HG02973 (cell line): ENCODE results near the gene TNFRSF14.

Experiments
- ATAC-seq: cut with Tn5 transposase; IDR thresholded peaks from one replicate; pipeline ENCODE4 v1.9.1; 2021; ENCODE audit warnings: moderate library complexity; ENCODE audit not compliant: unreplicated experiment

Gene TNFRSF14

DNA sequence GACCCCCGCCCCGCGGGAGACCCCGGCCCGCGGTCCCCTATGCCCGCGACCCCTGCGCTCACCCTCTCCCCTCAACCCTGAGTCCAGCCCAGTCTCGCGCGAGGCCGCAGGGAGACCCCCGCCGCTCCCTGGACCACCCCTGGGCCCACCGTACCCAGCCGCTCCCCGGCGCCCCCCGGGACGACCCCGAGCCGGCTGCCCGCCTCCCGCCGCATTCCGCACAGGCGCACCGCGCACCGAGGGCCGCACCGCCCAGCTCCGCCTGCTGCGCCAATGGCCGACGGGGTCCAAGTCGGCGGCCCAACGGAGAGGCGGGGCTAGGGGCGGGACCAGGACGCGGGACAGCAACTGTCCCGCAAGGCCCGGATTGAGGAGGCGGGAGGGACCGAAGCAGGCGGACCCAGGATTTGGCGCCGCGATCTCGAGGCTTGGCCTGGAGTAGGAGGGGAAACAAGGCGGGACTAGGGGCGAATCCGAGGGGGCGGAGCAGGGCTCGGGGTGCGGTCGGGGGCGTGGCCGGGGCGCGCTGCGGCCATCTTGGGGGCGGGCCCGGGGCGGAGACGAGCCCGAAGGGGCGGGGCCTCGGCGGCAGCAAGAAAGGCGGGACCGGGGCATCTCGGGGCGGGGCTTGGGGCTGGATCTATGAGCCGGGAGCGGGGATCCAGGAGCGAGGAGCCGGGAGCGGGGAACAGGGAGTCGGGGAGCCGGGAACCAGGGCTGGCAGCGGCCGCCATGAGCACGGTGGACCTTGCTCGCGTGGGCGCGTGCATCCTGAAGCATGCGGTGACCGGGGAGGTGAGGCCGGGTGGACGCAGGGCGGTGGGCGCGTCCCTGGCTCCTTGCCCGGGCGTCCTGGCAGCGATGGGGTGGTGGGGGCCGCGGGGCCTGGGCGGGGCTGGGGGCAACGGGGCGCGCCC lies 30.2 kb downstream of the TNFRSF14 start, which contains the start of gene PRXL2B:
Gene PRXL2B (plus strand): TSS at position 624 of the 917 bp plus-strand sequence. CDS start 109 bp downstream, at position 733.
- peak; percentile 66 for ATAC-seq

DNA sequence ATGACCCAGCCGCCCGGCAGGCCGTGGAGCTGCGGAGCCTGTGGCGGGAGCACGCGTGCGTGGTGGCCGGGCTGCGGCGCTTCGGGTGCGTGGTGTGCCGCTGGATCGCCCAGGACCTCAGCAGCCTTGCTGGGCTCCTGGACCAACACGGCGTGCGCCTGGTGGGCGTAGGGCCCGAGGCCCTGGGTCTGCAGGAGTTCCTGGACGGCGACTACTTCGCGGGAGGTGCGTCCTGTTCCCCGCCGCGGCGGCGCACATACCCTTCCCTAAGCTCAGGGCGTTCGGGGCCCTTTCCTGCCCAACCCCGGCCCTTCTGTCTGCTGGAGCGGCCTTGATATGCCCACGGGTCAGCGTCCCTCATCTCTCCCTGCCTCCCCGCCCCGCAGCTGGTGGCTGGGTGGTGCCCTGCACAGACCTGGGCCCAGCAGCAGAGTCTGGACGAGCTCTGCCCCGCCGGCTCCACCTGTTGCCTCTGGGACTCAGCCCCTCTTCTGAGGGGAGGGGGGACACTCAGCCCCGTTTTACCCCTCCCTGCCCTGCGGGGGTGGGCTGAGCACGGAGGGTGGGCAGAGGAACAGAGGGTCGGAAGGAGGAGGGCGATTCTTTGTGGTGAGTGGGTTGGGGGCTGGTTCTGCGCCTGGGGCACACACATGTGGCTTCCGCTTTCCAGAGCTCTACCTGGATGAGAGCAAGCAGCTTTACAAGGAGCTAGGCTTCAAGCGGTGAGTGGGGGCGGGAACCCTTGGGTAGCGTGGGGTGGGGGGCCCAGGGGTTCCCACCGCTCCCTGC lies 31.1 kb downstream of the TNFRSF14 start:
- no peak for ATAC-seq

DNA sequence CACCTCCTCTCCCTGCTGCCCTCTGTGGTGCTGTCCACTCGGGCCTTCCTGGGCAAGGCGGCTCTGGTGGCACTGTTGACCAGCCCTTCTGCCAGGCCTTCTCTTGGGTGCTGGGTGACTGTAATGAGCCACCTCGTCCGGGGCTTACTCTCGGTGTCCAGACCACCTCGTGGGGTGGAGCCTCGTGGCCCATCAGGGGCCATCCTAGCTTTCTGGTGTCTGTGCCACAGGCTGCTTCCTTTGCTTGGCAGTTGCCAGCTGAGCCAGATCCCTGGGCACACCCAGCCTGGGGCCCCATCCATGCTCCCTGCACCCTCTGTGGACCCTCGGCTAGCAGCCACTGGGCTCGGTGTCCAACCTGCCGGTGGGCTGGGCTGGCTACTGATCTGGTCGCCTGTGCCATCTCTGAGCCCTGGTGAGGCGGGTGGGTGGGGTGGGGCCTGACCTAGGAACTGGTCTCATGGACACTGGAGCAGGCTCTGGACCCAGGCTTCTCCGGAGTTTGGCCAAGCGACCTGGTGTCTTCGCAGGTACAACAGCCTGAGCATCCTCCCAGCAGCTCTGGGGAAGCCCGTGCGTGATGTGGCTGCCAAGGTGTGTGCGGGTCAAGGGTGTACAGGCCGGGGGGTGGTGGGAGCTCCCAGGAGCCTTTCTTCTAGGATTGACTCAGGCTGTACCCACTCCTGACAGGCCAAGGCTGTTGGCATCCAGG lies 31.8 kb downstream of the TNFRSF14 start:
- ATAC-seq: no peak

DNA sequence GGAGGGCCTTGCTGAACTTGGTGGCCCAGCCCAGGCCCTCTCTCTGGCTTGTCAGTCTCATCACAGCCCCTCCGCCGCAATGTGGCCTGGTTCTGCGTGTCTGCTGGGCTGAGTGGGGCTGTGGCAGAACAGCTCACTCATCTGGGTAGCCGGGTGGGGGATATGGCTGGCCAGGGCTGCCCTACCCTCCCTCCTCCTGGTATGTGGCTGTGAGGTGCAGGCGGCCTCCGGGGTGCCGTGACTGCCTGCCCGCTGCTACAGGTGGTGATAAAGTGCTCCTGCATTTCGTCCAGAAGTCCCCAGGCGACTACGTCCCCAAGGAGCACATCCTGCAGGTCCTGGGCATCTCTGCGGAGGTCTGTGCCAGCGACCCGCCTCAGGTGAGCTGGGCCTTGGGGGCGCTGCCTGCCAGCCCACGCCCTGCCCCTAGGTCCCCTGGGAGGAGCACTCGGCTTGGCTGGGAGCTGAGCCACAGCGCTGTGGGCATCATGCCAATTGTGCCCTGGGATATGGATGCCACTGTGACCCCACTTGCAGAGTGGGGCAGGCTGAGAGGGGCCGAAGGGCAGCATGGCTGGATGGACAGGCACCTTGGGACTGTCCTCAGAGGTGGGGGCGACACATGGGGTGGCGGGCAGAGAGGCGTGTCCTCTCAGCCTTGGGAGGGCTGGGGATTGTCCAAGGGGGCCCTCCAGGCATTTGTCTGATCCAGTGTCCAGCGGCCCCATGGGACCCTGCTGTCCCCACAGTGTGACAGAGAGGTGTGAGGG lies 32.7 kb downstream of the TNFRSF14 start:
- no peak for ATAC-seq

DNA sequence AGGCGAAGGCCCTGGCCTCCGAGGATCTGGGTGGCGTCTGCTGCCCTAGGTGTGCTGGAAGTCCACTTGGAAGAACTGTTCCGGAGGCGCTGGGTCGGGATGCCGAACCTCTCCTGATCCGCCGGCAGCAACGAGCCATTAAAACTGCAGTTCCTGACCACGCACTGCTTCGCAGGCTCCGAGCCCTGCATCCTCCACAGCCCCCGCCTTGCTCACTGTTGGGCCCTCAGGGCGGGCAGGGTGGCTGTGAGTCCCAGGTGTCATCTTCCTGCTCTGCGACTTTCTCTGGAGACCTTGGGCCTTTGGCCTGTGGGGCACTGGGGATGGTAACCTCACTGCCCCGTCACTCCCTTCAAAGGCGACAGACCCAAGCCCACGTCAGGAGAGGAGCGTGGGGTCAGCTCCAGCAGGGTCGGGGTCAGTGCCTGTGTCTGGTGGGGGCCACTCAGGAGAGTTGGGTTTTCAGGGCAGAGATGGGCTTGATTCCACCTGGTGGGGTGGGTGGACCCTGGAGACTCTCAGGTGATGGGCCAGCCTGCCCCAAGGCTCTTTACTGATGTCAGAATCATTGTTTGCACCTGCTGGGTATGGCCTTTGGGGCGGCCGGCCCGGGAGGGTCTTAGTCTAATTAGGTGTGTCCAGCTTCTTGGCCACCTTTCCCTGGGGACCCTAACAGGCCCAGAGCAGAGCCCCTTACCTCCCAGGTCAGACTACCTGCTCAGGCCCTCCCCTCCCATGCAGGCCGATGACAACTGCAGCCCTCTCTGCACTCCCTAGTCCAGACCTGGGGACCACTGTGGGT lies 33.5 kb downstream of the TNFRSF14 start:
- ATAC-seq: no peak

DNA sequence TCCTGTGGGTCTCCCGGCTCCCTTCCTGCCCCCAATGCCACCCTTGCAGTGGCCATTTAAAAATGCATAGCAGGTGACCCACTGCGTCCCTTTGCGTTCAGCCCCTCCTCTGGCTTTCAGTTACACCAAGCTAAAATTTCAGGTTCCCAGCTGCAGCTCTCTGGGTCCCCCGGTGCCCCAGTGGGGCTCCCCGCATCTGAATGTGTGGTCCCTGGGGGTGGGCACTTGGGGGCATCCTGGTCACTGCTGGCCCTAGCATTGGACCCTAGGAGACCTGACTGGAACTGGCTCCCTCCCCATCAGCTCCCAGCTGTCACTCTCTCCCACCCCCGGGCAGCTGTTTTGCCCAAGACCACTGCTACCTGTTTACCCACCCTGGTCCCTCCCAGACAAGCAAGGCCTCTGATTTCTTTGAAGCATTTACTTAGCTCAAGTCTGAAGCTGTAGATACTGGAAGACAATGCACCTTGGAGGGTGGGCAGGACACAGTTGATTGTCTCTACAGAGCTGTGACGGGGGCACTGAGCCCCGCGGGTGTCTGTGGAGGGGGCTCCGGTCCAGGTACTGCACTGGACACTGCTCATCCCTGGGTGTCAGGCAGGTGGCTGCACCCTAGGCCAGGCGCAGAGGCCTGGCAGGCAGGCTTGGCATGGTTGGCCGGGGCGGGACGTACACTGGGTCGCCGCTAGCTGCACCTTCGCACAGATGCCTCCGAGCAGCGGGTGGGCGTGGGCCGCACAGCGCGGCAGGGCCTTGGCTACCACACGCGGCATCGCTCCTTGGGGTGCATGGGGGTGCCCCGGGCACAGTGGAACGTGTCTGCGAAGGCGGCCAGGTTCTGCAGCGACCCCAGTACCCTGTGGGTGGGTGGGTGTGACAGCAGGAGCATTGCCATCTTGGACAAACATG lies 34.3 kb downstream of the TNFRSF14 start:
- no peak for ATAC-seq

DNA sequence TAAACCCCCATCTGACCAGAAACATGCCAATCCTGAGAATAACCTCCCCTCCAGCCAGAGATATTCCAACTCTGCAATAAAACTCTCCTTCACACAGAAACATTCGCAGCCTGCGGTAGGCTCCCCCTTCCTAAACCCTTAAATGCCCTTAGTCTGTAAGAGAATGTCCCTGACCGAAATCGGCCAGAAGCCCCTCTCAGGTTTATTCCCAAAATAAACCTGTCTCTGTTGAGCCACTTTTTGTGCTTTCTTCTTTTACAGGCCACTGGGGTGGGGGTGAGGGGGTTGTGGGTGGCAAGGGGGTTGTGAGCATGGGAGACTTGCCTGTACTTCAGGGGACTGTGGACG lies 35.0 kb downstream of the TNFRSF14 start:
- no peak for ATAC-seq

DNA sequence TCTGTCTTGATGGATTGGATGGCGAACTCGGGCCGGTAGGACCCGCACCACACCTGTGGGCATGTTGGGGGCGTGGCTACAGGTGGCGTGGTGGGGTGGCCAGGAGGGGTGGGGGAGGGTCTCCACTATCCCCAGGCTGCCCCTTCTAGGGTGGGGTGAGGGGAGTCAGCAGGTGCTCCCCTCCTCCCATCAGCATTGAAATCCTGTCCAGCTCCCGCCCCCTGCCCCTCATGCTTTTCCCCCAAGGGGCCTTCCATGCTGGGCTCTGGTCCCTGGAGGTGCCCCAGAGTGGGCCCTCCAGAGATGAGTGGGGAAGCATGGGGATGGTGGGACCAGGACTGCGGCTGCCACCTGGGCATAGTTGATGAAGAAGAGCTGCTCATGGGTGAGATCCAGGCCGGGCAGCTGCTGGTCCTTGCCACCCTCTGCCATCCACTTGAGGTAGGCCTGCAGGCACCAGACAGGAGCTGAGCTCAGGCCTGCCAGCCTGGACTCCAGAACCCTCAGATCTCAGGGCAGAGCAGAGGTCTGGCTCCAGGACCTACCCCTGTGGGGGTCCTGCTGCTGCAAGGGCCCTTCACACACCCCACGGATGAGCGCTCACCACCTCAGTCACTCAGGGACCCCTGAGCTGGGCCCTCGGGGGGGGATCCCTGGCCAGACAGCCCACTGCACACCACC lies 35.5 kb downstream of the TNFRSF14 start:
- ATAC-seq: no peak

DNA sequence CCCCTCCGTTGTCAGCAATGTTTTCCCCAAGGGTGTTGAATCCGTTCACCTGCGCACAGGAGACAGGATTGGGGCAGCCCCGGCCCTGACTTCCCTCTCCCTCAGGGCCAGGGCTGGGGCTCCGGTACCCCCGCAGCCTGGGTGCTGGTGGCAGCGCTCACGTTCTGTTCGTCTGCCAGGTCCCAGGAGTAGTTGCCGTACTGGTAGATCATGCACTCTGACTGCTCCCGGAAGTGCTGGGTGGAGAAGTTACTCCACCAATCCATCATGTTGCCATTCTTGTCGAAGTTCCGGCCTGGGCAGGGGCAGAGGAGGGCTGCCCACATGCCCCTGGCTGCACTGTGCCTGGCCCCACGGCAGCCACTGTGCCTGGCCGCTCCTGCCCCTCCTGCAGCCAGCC lies 36.5 kb downstream of the TNFRSF14 start:
- ATAC-seq: no peak

DNA sequence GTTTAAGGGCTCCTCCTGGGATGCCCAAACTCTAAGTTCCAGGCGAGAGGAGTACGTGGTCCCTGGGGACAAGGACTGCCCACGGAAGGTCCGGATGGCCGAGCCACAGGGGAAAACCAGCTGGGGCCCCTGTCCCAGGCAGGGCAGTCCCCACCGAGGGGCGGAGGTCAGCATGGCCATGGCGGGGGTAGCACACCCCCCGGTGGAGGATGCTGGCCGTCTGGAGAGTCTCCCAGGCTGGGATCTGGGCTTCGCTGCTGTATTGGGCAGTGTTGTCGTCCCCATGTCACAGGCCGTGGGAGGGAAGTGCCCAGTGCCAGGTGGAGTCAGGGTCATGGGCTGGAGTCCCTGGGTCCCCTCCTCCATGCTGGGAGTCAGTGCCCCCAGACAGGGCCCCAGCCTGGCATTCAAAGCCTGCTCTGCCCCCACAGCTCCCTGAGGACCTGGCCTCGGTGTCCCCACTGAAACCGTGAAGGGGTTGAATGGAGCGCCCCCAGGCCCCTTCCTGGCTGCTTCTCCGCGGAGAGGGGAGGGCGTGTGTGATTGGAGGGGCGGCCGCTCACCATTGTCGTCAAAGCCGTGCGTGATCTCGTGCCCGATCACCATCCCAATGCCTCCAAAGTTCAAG lies 37.2 kb downstream of the TNFRSF14 start:
- ATAC-seq: no peak

DNA sequence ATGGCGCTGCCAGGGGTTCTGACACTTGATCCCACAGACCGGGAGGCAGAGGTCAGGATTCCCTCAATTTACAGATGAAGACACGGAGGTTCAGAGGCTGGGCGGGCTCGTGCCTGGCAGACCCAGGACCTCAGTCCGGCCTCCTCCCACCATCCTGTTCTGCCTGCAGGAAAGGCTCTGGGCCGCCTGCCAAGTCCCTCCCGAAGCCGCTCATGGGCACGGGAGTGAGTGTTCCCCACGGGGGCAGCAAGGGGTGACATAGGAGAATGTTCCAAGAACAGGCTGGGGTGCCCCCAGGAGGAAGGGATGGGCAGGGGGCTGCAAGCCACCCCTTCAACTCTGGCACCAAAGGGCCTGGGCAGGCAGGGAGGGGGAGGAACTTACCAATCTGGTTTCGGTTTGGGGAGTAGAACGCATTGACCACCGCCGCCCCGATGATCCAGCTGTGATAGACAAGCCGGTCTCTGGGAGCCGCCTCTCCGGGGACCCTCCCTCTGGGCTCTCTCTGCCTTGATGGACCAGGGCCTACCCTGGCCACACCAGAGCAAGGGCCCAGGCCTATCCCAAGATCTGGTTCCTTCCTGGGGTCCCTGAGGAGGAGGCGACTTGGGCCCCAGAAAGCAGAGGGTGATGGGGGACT lies 38.0 kb downstream of the TNFRSF14 start:
- no peak for ATAC-seq

DNA sequence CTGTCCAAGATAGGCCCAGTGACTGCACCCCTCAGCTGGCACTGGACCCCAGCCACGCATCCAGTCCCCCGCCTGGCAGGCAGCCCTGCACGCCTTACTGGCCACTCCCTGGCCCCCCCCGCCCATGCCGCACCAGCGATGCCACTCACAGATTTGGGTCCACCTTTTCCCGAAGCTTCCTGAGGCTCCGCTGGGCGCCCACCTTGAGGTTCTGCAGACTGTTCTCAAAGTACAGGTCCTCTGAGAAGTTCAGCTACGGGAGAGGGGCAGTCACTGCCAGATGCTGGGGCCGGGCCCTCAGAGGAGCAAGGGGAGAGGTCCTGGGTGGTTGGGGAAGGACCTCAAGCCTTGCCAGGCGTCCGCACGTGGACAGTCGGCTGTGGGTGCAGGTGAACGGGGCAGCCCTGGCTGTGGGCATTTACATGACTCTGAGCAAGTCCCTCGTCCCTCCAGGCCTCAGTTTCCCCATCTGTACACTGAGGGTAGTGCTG lies 38.5 kb downstream of the TNFRSF14 start:
- ATAC-seq: no peak

DNA sequence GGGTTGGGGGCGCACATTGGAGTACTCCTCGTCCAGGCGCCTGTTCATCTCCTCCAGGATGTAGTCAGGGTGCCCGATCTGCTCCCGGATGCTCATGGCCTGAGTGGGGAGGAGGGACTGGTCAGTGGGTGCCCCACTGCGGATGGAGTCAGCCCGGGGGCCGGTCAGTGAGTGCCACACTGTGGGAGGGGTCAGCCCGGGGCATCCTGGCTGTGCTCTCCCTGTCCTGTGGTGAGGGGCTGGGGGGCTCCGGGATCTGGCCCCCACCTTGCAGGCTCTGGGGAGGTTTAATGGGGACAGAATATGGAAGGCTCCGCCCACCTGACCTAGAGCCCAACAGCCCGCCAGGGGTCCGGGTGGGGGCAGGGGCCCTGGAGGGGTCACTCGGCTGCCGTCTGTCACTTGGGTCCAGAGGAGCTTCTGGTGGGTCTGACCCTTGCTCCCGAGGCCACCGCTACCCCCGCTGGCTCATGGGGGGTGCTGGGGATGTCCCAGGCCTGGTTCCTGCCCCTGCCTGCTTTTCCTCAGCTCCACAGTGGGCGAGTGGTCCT lies 39.2 kb downstream of the TNFRSF14 start:
- no peak for ATAC-seq

DNA sequence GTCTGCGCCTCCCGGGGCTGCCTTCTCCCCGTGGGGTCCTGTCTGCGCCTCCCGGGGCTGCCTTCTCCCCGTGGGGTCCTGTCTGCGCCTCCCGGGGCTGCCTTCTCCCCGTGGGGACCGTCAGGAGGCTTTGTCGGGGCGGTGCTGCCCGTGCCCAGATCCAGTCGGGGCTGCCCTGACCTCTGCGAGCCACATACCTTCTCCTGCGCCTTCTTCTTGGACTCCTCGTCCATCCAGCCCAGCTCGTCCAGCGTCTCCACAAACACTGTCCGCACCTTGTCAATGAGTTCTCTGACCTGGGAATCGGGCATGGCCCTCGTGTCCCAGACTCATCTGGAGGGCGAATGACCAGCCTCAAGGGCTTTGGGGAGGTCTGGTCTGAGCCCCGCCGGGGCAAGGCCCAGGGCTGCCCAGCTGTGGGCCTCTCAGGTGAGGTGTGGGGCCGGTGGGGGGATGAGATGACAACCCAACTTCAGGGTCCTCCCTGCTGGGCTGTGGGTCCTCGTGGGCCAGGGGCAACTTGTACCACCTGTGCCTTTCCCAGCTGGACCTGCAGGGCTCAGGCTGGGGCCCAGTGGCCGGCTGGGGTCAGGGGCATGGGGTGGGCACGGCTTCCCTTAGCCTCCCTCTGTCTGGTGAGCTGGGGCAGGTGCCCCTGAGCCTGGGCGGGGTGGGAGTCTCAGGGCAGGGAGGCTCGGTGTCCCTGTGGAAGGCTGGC lies 39.8 kb downstream of the TNFRSF14 start:
- no peak for ATAC-seq

DNA sequence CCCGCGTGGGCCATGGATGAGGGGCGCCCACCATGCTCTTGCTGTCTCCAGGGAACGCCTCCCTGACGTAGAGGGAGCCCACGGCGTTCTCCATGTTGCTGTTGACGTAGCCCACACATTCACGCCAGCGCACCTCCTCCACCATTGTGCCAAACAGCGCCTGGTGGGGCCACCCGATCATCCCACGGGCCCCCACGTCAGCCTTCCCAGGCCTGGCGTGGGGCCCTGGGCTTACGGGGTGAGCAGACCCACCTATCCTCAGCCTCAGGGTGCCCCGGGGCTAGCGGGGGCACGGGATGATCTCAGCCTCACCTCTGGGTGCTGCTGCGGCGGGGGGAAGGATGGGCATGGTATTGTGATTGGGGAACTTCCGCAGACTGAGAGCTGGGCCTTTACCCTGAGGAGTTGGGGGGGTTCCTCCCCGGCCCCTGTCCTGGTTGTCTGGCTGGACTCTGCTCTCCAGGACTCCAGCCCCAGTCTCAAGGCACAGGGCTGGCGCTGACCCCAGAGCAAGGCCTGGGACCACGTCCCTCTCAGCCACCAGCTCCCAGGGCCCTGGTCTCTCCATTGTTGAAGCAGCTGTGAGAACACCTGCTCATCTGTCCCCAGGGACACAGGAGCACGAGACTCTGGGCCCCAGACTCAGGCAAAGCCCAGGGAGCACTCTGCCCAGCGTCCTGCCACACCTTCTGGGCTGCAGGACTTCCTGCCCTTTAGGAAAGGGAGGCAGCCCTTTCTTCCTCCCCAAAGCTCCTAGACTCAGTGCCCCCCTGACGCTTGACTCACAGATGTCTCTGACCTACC lies 40.6 kb downstream of the TNFRSF14 start:
- ATAC-seq: no peak
